Gastroesophageal sphincter (tissue), 3 donors: ENCODE data around the gene NECTIN1.

Experiments used
- EP300 ChIP-seq: sonication (generic); formaldehyde crosslinking; IDR thresholded peaks from one replicate; pipeline ENCODE4 v1.6.1; 2017; ENCODE audit warnings: antibody characterized with exemption, mild to moderate bottlenecking
- POLR2A ChIP-seq, 2 donors: fragments of 450-650 bp; IDR thresholded peaks; one replicate each; pipeline ENCODE4 v1.6.1; 2017; ENCODE audit warnings: antibody characterized with exemption in 2 of 2, mild to moderate bottlenecking in 2 of 2, moderate library complexity in 1 of 2
- TF ChIP-seq, protein P1 (sequence below), 4 experiments: fragments of 200-600 bp in 2 of 4; fragments of 450-650 bp in 2 of 4; sonication (generic) in 1 of 4; IDR thresholded peaks; one replicate each; pipeline ENCODE4 v1.5.1; 2017 to 2019; ENCODE audit warnings: antibody characterized with exemption in 4 of 4, mild to moderate bottlenecking in 2 of 4, moderate library complexity in 2 of 4

DNA sequence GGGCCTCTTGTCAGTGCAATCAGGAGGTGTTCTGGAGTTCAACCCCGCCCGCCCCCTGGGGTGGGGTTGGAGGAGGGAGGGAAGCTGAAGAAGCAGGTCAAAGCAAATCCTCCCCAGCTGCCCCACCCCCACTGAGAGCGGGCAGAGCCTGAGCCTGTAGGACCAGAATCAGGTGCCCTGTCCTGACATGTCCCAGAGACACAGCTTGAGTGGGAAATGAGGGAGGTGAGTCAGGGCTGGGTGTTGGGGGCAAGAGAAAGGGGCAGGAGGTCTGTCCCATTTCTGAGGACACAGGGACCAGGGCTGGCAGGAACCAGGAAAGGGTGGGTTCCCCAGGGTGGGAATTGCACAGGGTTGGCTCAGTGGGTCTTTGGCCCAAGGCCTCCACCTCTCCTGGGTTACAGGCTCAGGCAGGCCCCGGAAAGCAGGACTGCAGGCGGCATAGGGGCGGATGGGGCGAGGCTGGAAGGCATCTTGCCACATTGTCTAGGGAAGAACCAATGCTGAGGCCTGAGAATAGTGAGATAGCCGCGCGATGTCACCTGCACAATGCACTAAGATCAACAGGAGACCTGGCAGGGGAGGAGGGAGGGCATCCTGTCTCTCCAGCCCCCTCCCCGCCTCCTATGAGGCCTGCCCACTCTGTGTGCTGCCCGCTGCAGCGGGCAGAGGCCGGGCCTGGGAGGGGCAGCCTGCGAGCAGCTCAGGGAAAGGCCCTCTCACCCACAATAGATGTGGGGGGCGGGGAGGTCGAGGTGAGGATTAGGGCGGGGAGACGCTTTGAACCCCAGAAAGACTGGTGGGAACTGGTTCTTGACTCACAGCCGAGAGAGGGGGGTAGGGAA, 32.4 kb downstream of the NECTIN1 start:
- TF ChIP-seq, protein P1, sequence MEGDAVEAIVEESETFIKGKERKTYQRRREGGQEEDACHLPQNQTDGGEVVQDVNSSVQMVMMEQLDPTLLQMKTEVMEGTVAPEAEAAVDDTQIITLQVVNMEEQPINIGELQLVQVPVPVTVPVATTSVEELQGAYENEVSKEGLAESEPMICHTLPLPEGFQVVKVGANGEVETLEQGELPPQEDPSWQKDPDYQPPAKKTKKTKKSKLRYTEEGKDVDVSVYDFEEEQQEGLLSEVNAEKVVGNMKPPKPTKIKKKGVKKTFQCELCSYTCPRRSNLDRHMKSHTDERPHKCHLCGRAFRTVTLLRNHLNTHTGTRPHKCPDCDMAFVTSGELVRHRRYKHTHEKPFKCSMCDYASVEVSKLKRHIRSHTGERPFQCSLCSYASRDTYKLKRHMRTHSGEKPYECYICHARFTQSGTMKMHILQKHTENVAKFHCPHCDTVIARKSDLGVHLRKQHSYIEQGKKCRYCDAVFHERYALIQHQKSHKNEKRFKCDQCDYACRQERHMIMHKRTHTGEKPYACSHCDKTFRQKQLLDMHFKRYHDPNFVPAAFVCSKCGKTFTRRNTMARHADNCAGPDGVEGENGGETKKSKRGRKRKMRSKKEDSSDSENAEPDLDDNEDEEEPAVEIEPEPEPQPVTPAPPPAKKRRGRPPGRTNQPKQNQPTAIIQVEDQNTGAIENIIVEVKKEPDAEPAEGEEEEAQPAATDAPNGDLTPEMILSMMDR (IDR thresholded peaks at IDR 0.05) = no peak
- TF ChIP-seq EP300 (no peak), POLR2A (IDR thresholded peaks at IDR 0.05) (no peak)
